GM23338 (cell line): Measurements from ENCODE around the gene PIGB. TPM values are rescaled to one million over a fixed set of nuclear protein-coding genes. Genes with fewer than 3 reads are reported as not detected.

Experiments used
- ATAC-seq: fragments of 200-7000 bp; cut with Tn5 transposase; 3 replicates; pipeline ENCODE4 v1.9.1; 2020
- DNase-seq: peaks from one replicate; pipeline ENCODE4 v3.0.0-alpha.2; 2015; ENCODE audit warnings: low spot score
- H2AFZ ChIP-seq: fragments of 200-600 bp; sonication (generic); 2 replicates; pipeline ENCODE4 v1.8.0; 2016; ENCODE audit warnings: antibody characterized with exemption, mild to moderate bottlenecking, moderate library complexity
- H3F3A ChIP-seq: fragments of 200-600 bp; sonication (generic); replicated peaks from 2 replicates; pipeline ENCODE4 v1.8.0; 2017; ENCODE audit warnings: antibody characterized with exemption, mixed run types, low read depth
- H3K27ac ChIP-seq: fragments of 200-600 bp; sonication (generic); 2 replicates; pipeline ENCODE4 v1.6.1; 2016; ENCODE audit warnings: low read depth
- H3K27me3 ChIP-seq: fragments of 200-600 bp; sonication (generic); 2 replicates; pipeline ENCODE4 v1.8.0; 2016; ENCODE audit warnings: mild to moderate bottlenecking, mixed run types, moderate library complexity; ENCODE audit not compliant: insufficient read depth
- H3K36me3 ChIP-seq: fragments of 200-600 bp; sonication (generic); 2 replicates; pipeline ENCODE4 v1.8.0; 2016; ENCODE audit warnings: mild to moderate bottlenecking; ENCODE audit not compliant: insufficient read depth
- H3K4me1 ChIP-seq: fragments of 200-600 bp; sonication (generic); 2 replicates; pipeline ENCODE4 v1.8.0; 2016; ENCODE audit warnings: mild to moderate bottlenecking, moderate library complexity; ENCODE audit not compliant: insufficient read depth
- H3K4me2 ChIP-seq: fragments of 200-600 bp; sonication (generic); 2 replicates; pipeline ENCODE4 v1.7.1; 2017; ENCODE audit warnings: mixed run types
- H3K4me3 ChIP-seq: fragments of 200-600 bp; sonication (generic); 2 replicates; pipeline ENCODE4 v1.6.1; 2016; ENCODE audit warnings: mixed run types
- H3K79me2 ChIP-seq: fragments of 200-600 bp; sonication (generic); replicated peaks from 2 replicates; pipeline ENCODE4 v1.8.0; 2017; ENCODE audit warnings: mild to moderate bottlenecking; ENCODE audit not compliant: insufficient read depth
- H3K9me2 ChIP-seq: fragments of 200-600 bp; sonication (generic); 2 replicates; pipeline ENCODE4 v1.8.0; 2017; ENCODE audit not compliant: insufficient read depth
- H4K20me1 ChIP-seq: fragments of 200-600 bp; sonication (generic); replicated peaks from 2 replicates; pipeline ENCODE4 v1.8.0; 2017; ENCODE audit warnings: mild to moderate bottlenecking; ENCODE audit not compliant: insufficient read depth
- H3K27ac Mint-ChIP-seq: 2 replicates; pipeline ENCODE4 v1.8.0; 2020; ENCODE audit warnings: inconsistent platforms, mild to moderate bottlenecking, moderate library complexity, mixed read lengths
- H3K27me3 Mint-ChIP-seq: 3 replicates; pipeline ENCODE4 v1.8.0; 2022; ENCODE audit warnings: low read depth, mild to moderate bottlenecking, moderate library complexity, mixed read lengths, inconsistent platforms; ENCODE audit not compliant: insufficient read depth, poor library complexity
- H3K36me3 Mint-ChIP-seq: 3 replicates; pipeline ENCODE4 v1.8.0; 2021; ENCODE audit warnings: low read depth, mild to moderate bottlenecking, inconsistent platforms, moderate library complexity, mixed read lengths
- H3K4me1 Mint-ChIP-seq: 3 replicates; pipeline ENCODE4 v1.8.0; 2020; ENCODE audit warnings: mild to moderate bottlenecking, inconsistent platforms, mixed read lengths
- H3K4me3 Mint-ChIP-seq: 3 replicates; pipeline ENCODE4 v1.8.0; 2021; ENCODE audit warnings: moderate library complexity, mild to moderate bottlenecking, inconsistent platforms, mixed read lengths
- H3K9me3 Mint-ChIP-seq: 3 replicates; pipeline ENCODE4 v1.8.0; 2020; ENCODE audit warnings: moderate library complexity, mild to moderate bottlenecking, inconsistent platforms, mixed read lengths
- CREB1 ChIP-seq: fragments of 250-450 bp; sonication (Bioruptor Pico); IDR thresholded peaks from 2 replicates; pipeline ENCODE4 v1.5.0; 2020; ENCODE audit warnings: low read depth, mild to moderate bottlenecking, moderate library complexity
- CTCF ChIP-seq, 2 experiments: fragments of 200-600 bp in 1 of 2; sonication (generic) in 1 of 2; conservative IDR thresholded peaks; 2 replicates each; pipeline versions ENCODE4 v1.5.1 to v1.6.1; 2016 to 2017; ENCODE audit warnings: antibody characterized with exemption in 2 of 2, low read depth in 2 of 2, mild to moderate bottlenecking in 2 of 2, moderate library complexity in 1 of 2
- EZH2 ChIP-seq: fragments of 200-600 bp; sonication (generic); IDR thresholded peaks from one replicate; pipeline ENCODE4 v1.8.0; 2017; ENCODE audit warnings: antibody characterized with exemption, mild to moderate bottlenecking, low read depth; ENCODE audit not compliant: unreplicated experiment
- JUNB ChIP-seq: IDR thresholded peaks from one replicate; pipeline ENCODE4 v1.6.1; 2016; ENCODE audit warnings: antibody characterized with exemption; ENCODE audit not compliant: unreplicated experiment
- NANOG ChIP-seq: IDR thresholded peaks from 2 replicates; pipeline ENCODE4 v1.6.1; 2016; ENCODE audit warnings: antibody characterized with exemption, borderline replicate concordance
- POLR2AphosphoS5 ChIP-seq: IDR thresholded peaks from 2 replicates; pipeline ENCODE4 v1.6.1; 2016; ENCODE audit warnings: antibody characterized with exemption, low read depth
- REST ChIP-seq: IDR thresholded peaks from one replicate; pipeline ENCODE4 v1.6.1; 2018; ENCODE audit warnings: antibody characterized with exemption; ENCODE audit not compliant: unreplicated experiment
- STAT1 ChIP-seq: IDR thresholded peaks from one replicate; pipeline ENCODE4 v1.6.1; 2016; ENCODE audit warnings: antibody characterized with exemption; ENCODE audit not compliant: unreplicated experiment
- ZNF114 ChIP-seq: fragments of 250-450 bp; sonication (Bioruptor Pico); IDR thresholded peaks from 2 replicates; pipeline ENCODE4 v1.5.0; 2020; ENCODE audit warnings: mild to moderate bottlenecking, moderate library complexity
- ZNF331 ChIP-seq: fragments of 250-450 bp; sonication (Bioruptor Pico); IDR thresholded peaks from 2 replicates; pipeline ENCODE4 v1.5.0; 2020; ENCODE audit warnings: low read depth, mild to moderate bottlenecking, moderate library complexity
- ZNF462 ChIP-seq: fragments of 250-450 bp; sonication (Bioruptor Pico); IDR thresholded peaks from 2 replicates; pipeline ENCODE4 v1.5.0; 2020; ENCODE audit warnings: mild to moderate bottlenecking, moderate library complexity
- polyA plus RNA-seq: library from polyadenylated mRNA; unstranded; fragments of >200 nt; fragmentation: Nextera tagmentation; extraction: Ambion mirVana; gene quantifications from 2 replicates; pipeline ENCODE4 v1.2.1, GENCODE V29; 2016
- total RNA-seq: library from RNA; depleted of rRNA; stranded (reverse); fragments of >200 nt; shearing (Covaris generic); gene quantifications from 2 replicates; pipeline ENCODE4 v1.2.3, GENCODE V29; 2014

The PIGB gene
- total and polyA plus RNA-seq, 2 experiments from 2014 or later = 6.1 to 9.0 TPM

- Histone ChIP-seq H3K36me3 (no peaks in the 10 kb centered on the region), H3K9me2 (no peaks in the 10 kb centered on the region), H3K79me2 (no peaks in the 10 kb centered on the region), H2AFZ (no peak overlapping the region), H3K4me3 (no peak overlapping the region), H3K4me1 (no peaks in the 10 kb centered on the region), H3F3A (no peaks in the 10 kb centered on the region), H4K20me1 (no peaks in the 10 kb centered on the region), H3K27ac (no peak overlapping the region), H3K27me3 (no peaks in the 10 kb centered on the region), H3K4me2 (no peak overlapping the region)
- DNase-seq (no peak), ATAC-seq (no peak)
- Mint-ChIP-seq H3K9me3 (no peaks in the 10 kb centered on the region), H3K4me3 (no peak overlapping the region), H3K27ac (no peak overlapping the region), H3K27me3 (no peaks in the 10 kb centered on the region), H3K36me3 (no peaks in the 10 kb centered on the region), H3K4me1 (peaks cover 6% of the 10 kb centered on the region)
- TF ChIP-seq ZNF462 (CRISPR knock-in tag) (no peak), ZNF114 (CRISPR knock-in tag) (no peak), REST (no peak), ZNF331 (CRISPR knock-in tag) (no peak), CREB1 (no peak), CTCF (conservative IDR thresholded peaks at IDR 0.05; ENCODE audit: low read depth in 2 of 2) (no peak), EZH2 (no peak), NANOG (no peak), STAT1 (no peak), POLR2AphosphoS5 (no peak), JUNB (no peak)
Measured at GRCh38 chr15:55281517-55282228, 37.3 kb upstream of the PIGB start.
